IMR-90 (cell line): ENCODE data around the gene SIPA1. TPM values are rescaled to one million over a fixed set of nuclear protein-coding genes. Genes with fewer than 3 reads are reported as not detected.

Experiments used
- microRNA-seq, 2 experiments: library from miRNA; stranded (forward) in 1 of 2; unstranded in 1 of 2; fragments of 10-50 nt in 1 of 2; fragments of <30 nt in 1 of 2; gene quantifications in 1 of 2; microRNA quantifications in 1 of 2; one replicate each; pipeline versions ENCODE3 to v1.1.0; 2013 to 2020; ENCODE audit not compliant: insufficient read depth in 1 of 2, insufficient read length in 1 of 2, unreplicated experiment in 1 of 2
- polyA plus RNA-seq, 3 experiments: library from polyadenylated mRNA; depleted of rRNA; stranded (reverse); fragments of >200 nt; gene quantifications; 2 replicates each; pipeline ENCODE4 v1.2.3, GENCODE V29; 2012; ENCODE audit warnings: low replicate concordance in 1 of 3
- small RNA-seq, 5 experiments: library from RNA; depleted of rRNA; stranded (forward); fragments of <200 nt; gene quantifications; one replicate each; pipeline ENCODE3, GENCODE V24; 2012
- total RNA-seq: library from RNA; depleted of rRNA; stranded (reverse); fragments of >200 nt; gene quantifications from 2 replicates; pipeline ENCODE4 v1.2.3, GENCODE V29; 2012; rRNA removed

Gene SIPA1
- total and polyA plus RNA-seq, 2 of the 4 experiments (the other 2 are of a cell fraction) = 10.6 to 39.7 TPM

Small RNA genes lying within 50 kb of the gene (microRNA-seq; reads per million reads assigned to microRNA genes)
- 0 to 2.1 reads per million in 2 experiments for gene MIR4489 (ENCODE audit: insufficient read depth in 1 of 2, insufficient read length in 1 of 2, unreplicated experiment in 1 of 2)
- 0 to 3.1 reads per million in 2 experiments for gene MIR4690 (ENCODE audit: insufficient read depth in 1 of 2, insufficient read length in 1 of 2, unreplicated experiment in 1 of 2)
- gene RN7SL309P (ENCODE audit: insufficient read depth, insufficient read length) = not detected

Small RNA genes lying within 50 kb of the gene (small RNA-seq; reads per million reads assigned to genes)
- gene MIR4489 = 0 to 0.61 (median 0) reads per million in 5 experiments
- 0 to 10.2 (median 0.61) reads per million in 5 experiments for gene MIR4690
- 0 reads per million in 5 experiments for gene RN7SL309P

Other genes starting within 250 kb of the SIPA1 start
- 30.1 and 38.0 TPM in 2 replicates for gene NEAT1, start 215.3 kb upstream of the SIPA1 start, total RNA-seq
- 56.3 and 114 TPM in 2 replicates for gene NEAT1, start 215.3 kb upstream of the SIPA1 start, polyA plus RNA-seq (2012; rRNA removed)
- gene MALAT1, start 139.1 kb upstream of the SIPA1 start, total RNA-seq = 3,569 and 5,244 TPM in 2 replicates
- gene MALAT1, start 139.1 kb upstream of the SIPA1 start, polyA plus RNA-seq (2012; rRNA removed) = 430 and 636 TPM in 2 replicates
- gene SCYL1, start 113.0 kb upstream of the SIPA1 start, total RNA-seq = 95.8 and 96.4 TPM in 2 replicates
- 150 and 172 TPM in 2 replicates for gene SCYL1, start 113.0 kb upstream of the SIPA1 start, polyA plus RNA-seq (2012; rRNA removed)
- 6.6 and 8.3 TPM in 2 replicates for gene LTBP3, start 79.7 kb upstream of the SIPA1 start, total RNA-seq
- 145 and 216 TPM in 2 replicates for gene LTBP3, start 79.7 kb upstream of the SIPA1 start, polyA plus RNA-seq (2012; rRNA removed)
- 69.7 and 75.6 TPM in 2 replicates for gene ZNRD2, start 67.6 kb upstream of the SIPA1 start, total RNA-seq
- gene ZNRD2, start 67.6 kb upstream of the SIPA1 start, polyA plus RNA-seq (2012; rRNA removed) = 90.3 and 113 TPM in 2 replicates
- 12.0 and 14.2 TPM in 2 replicates for gene FAM89B, start 65.6 kb upstream of the SIPA1 start, total RNA-seq
- gene FAM89B, start 65.6 kb upstream of the SIPA1 start, polyA plus RNA-seq (2012; rRNA removed) = 65.5 and 86.6 TPM in 2 replicates
- gene EHBP1L1, start 62.0 kb upstream of the SIPA1 start, total RNA-seq = 10.0 and 13.3 TPM in 2 replicates
- gene EHBP1L1, start 62.0 kb upstream of the SIPA1 start, polyA plus RNA-seq (2012; rRNA removed) = 27.4 and 29.0 TPM in 2 replicates
- not detected in 2 replicates for gene KCNK7, start 42.3 kb upstream of the SIPA1 start, total RNA-seq
- gene KCNK7, start 42.3 kb upstream of the SIPA1 start, polyA plus RNA-seq (2012; rRNA removed) = 0.09 and 0.34 TPM in 2 replicates
- 16.7 and 17.7 TPM in 2 replicates for gene MAP3K11, start 23.9 kb upstream of the SIPA1 start, total RNA-seq
- gene MAP3K11, start 23.9 kb upstream of the SIPA1 start, polyA plus RNA-seq (2012; rRNA removed) = 37.5 and 52.0 TPM in 2 replicates
- gene PCNX3, start 22.3 kb upstream of the SIPA1 start, total RNA-seq = 5.6 and 5.8 TPM in 2 replicates
- 33.2 and 40.4 TPM in 2 replicates for gene PCNX3, start 22.3 kb upstream of the SIPA1 start, polyA plus RNA-seq (2012; rRNA removed)
- 8.6 and 8.9 TPM in 2 replicates for gene RELA, start 24.8 kb downstream of the SIPA1 start, total RNA-seq
- 51.0 and 53.0 TPM in 2 replicates for gene RELA, start 24.8 kb downstream of the SIPA1 start, polyA plus RNA-seq (2012; rRNA removed)
- gene KAT5, start 74.2 kb downstream of the SIPA1 start, total RNA-seq = 28.6 and 33.3 TPM in 2 replicates
- gene KAT5, start 74.2 kb downstream of the SIPA1 start, polyA plus RNA-seq (2012; rRNA removed) = 34.2 and 41.1 TPM in 2 replicates
- gene RNASEH2C, start 82.7 kb downstream of the SIPA1 start, total RNA-seq = 40.0 and 69.4 TPM in 2 replicates
- gene RNASEH2C, start 82.7 kb downstream of the SIPA1 start, polyA plus RNA-seq (2012; rRNA removed) = 34.8 and 46.3 TPM in 2 replicates
- 2.2 and 2.5 TPM in 2 replicates for gene AP5B1, start 142.9 kb downstream of the SIPA1 start, total RNA-seq
- 5.0 and 6.0 TPM in 2 replicates for gene AP5B1, start 142.9 kb downstream of the SIPA1 start, polyA plus RNA-seq (2012; rRNA removed)
- not detected in 2 replicates for gene OVOL1, start 149.0 kb downstream of the SIPA1 start, total RNA-seq
- not detected in 2 replicates for gene OVOL1, start 149.0 kb downstream of the SIPA1 start, polyA plus RNA-seq (2012; rRNA removed)
- 0.36 TPM in 1 of 2 replicates, not detected in the other for gene SNX32, start 195.9 kb downstream of the SIPA1 start, total RNA-seq
- gene SNX32, start 195.9 kb downstream of the SIPA1 start, polyA plus RNA-seq (2012; rRNA removed) = 0.69 and 0.79 TPM in 2 replicates
- gene CFL1, start 220.1 kb downstream of the SIPA1 start, total RNA-seq = 919 and 960 TPM in 2 replicates
- gene CFL1, start 220.1 kb downstream of the SIPA1 start, polyA plus RNA-seq (2012; rRNA removed) = 2,231 and 2,466 TPM in 2 replicates
- 22.5 and 23.7 TPM in 2 replicates for gene MUS81, start 222.3 kb downstream of the SIPA1 start, total RNA-seq
- 47.9 and 57.0 TPM in 2 replicates for gene MUS81, start 222.3 kb downstream of the SIPA1 start, polyA plus RNA-seq (2012; rRNA removed)
- 62.7 and 69.2 TPM in 2 replicates for gene EFEMP2, start 234.7 kb downstream of the SIPA1 start, total RNA-seq
- gene EFEMP2, start 234.7 kb downstream of the SIPA1 start, polyA plus RNA-seq (2012; rRNA removed) = 431 and 601 TPM in 2 replicates
- gene CTSW, start 241.7 kb downstream of the SIPA1 start, total RNA-seq = 0.18 TPM in 1 of 2 replicates, not detected in the other
- 0.07 and 0.23 TPM in 2 replicates for gene CTSW, start 241.7 kb downstream of the SIPA1 start, polyA plus RNA-seq (2012; rRNA removed)